H1 (cell line): ENCODE data around the gene SESN2.

Experiments
- BACH1 ChIP-seq: IDR thresholded peaks from 2 replicates; pipeline ENCODE4 v1.6.1; 2012; ENCODE audit warnings: low read length, improper control_type of control experiment
- CTCF ChIP-seq, 3 experiments: IDR thresholded peaks; 1 replicate in 2 of 3; 2 replicates in 1 of 3; pipeline versions ENCODE4 v1.5.1 to v1.6.1; 2011; ENCODE audit warnings: low read length in 3 of 3, mild to moderate bottlenecking in 3 of 3, inconsistent platforms in 2 of 3, low read depth in 1 of 3, moderate library complexity in 1 of 3; ENCODE audit not compliant: insufficient read depth in 1 of 3; ENCODE audit errors: control extremely low read depth in 1 of 3
- EP300 ChIP-seq, 2 experiments: IDR thresholded peaks; 1 replicate in 1 of 2; 2 replicates in 1 of 2; pipeline ENCODE4 v1.6.1; 2011 to 2012; ENCODE audit warnings: low read depth in 2 of 2, low read length in 2 of 2, mild to moderate bottlenecking in 2 of 2, borderline replicate concordance in 1 of 2, inconsistent platforms in 1 of 2, moderate library complexity in 1 of 2
- JUN ChIP-seq: IDR thresholded peaks from 2 replicates; pipeline ENCODE4 v1.6.1; 2011; ENCODE audit warnings: low read depth, mild to moderate bottlenecking, improper control_type of control experiment, low read length
- POLR2A ChIP-seq, 2 experiments: IDR thresholded peaks; 1 replicate in 1 of 2; 2 replicates in 1 of 2; pipeline ENCODE4 v1.6.1; 2011; ENCODE audit warnings: low read depth in 2 of 2, low read length in 2 of 2, mild to moderate bottlenecking in 2 of 2; ENCODE audit errors: control extremely low read depth in 1 of 2
- RAD21 ChIP-seq, 2 experiments: IDR thresholded peaks in 1 of 2; conservative IDR thresholded peaks in 1 of 2; 2 replicates each; pipeline ENCODE4 v1.6.1; 2011; ENCODE audit warnings: low read depth in 2 of 2, low read length in 2 of 2, improper control_type of control experiment in 1 of 2, inconsistent platforms in 1 of 2, mild to moderate bottlenecking in 1 of 2, moderate library complexity in 1 of 2
- SIRT6 ChIP-seq: IDR thresholded peaks from one replicate; pipeline ENCODE4 v1.7.1; 2012; ENCODE audit warnings: low read length, inconsistent platforms
- SP1 ChIP-seq: IDR thresholded peaks from 2 replicates; pipeline ENCODE4 v1.6.1; 2011; ENCODE audit warnings: low read depth, low read length
- SP2 ChIP-seq: IDR thresholded peaks from 2 replicates; pipeline ENCODE4 v1.6.1; 2012; ENCODE audit warnings: mild to moderate bottlenecking, low read length, inconsistent platforms
- TAF1 ChIP-seq: IDR thresholded peaks from 2 replicates; pipeline ENCODE4 v1.6.1; 2011; ENCODE audit warnings: mild to moderate bottlenecking, low read depth, low read length
- TF ChIP-seq, protein P1 (sequence below): IDR thresholded peaks from 2 replicates; pipeline ENCODE4 v1.6.1; 2012; ENCODE audit warnings: inconsistent platforms

DNA sequence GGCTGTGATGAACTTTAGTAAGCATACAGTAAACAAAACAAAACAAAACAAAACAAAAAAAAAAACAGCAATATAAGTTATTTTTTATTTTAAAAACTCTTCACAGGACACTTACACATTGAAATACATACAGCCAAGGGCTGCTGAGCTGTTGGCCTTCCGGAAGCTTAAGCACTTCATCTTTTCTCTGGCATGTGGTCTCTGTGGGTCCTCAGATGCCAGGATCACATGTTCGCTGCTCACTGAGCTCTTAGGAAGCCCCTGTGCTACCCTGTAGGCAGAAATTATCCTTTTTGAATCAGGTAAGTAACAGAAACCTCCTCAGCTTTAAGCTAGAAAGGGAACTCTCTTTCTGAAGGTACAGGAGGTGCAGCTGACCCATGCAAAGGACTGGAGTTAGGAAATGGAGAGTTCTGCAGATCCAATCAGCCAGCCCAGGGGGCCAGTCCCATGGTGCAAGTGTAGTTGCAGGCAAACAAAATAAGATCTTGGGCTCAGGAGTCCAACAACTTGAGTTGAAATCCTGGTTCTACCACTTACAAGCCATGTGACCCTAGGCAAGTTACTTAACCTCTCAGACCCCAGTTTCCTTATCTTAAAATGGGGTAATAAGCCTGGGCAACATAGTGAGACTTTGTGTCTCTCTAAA, 47.1 kb downstream of the SESN2 start:
- TF ChIP-seq CTCF (IDR thresholded peaks at IDR 0.05; ENCODE audit: control extremely low read depth in 1 of 3, insufficient read depth in 1 of 3, low read depth in 1 of 3, low read length in 3 of 3) = no peak
- TF ChIP-seq JUN = no peak
- TF ChIP-seq POLR2A (IDR thresholded peaks at IDR 0.05; ENCODE audit: control extremely low read depth in 1 of 2, low read depth in 2 of 2, low read length in 2 of 2) = no peak
- no peak for TF ChIP-seq BACH1
- TF ChIP-seq TAF1 = no peak
- no peak for TF ChIP-seq RAD21 (IDR thresholded peaks at IDR 0.05 in 1 of 2, conservative IDR thresholded peaks at IDR 0.05 in 1 of 2; ENCODE audit: low read depth in 2 of 2, low read length in 2 of 2)
- TF ChIP-seq, protein P1, sequence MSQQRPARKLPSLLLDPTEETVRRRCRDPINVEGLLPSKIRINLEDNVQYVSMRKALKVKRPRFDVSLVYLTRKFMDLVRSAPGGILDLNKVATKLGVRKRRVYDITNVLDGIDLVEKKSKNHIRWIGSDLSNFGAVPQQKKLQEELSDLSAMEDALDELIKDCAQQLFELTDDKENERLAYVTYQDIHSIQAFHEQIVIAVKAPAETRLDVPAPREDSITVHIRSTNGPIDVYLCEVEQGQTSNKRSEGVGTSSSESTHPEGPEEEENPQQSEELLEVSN = no peak
- TF ChIP-seq SIRT6 = no peak
- no peak for TF ChIP-seq EP300 (IDR thresholded peaks at IDR 0.05; ENCODE audit: borderline replicate concordance in 1 of 2, low read depth in 2 of 2, low read length in 2 of 2)
- TF ChIP-seq SP2 = no peak
- TF ChIP-seq SP1 = no peak
